Small intestine (tissue), 7 donors: ENCODE data around the gene WNT10A. TPM values are rescaled to one million over a fixed set of nuclear protein-coding genes. Genes with fewer than 3 reads are reported as not detected.

Experiments
- DNase-seq, 2 donors: peaks; one replicate each; pipeline versions ENCODE4 v3.0.0 to v3.0.0-alpha.2; 2013
- FAIRE-seq: peaks from 2 replicates; lab custom pipeline; 2012; peaks lifted over from hg19 to GRCh38; lab: Jason Lieb, UNC
- H3K27ac ChIP-seq, 3 donors: one replicate each; pipeline ENCODE4 v1.5.1; 2013; ENCODE audit warnings: low read length in 2 of 3, mild to moderate bottlenecking in 2 of 3, control low read depth in 1 of 3, inconsistent platforms in 1 of 3, low read depth in 1 of 3, moderate library complexity in 1 of 3
- H3K27me3 ChIP-seq, 3 donors: one replicate each; pipeline ENCODE4 v1.6.1; 2013; ENCODE audit warnings: low read length in 3 of 3, inconsistent platforms in 1 of 3; ENCODE audit not compliant: control insufficient read depth in 3 of 3, insufficient read depth in 3 of 3
- H3K36me3 ChIP-seq, 3 donors: one replicate each; pipeline ENCODE4 v1.6.1; 2013; ENCODE audit warnings: low read length in 3 of 3, inconsistent platforms in 1 of 3, low read depth in 1 of 3, mild to moderate bottlenecking in 1 of 3, moderate library complexity in 1 of 3; ENCODE audit not compliant: control insufficient read depth in 3 of 3, insufficient read depth in 2 of 3
- H3K4me1 ChIP-seq, 3 donors: one replicate each; pipeline ENCODE4 v1.6.1; 2013; ENCODE audit warnings: low read length in 2 of 3, inconsistent platforms in 1 of 3, low read depth in 1 of 3, mild to moderate bottlenecking in 1 of 3, moderate library complexity in 1 of 3; ENCODE audit not compliant: control insufficient read depth in 3 of 3, insufficient read depth in 2 of 3
- H3K4me3 ChIP-seq, 3 donors: one replicate each; pipeline ENCODE4 v1.5.1; 2013; ENCODE audit warnings: low read length in 3 of 3, control low read depth in 1 of 3, inconsistent platforms in 1 of 3, low read depth in 1 of 3, mild to moderate bottlenecking in 1 of 3, moderate library complexity in 1 of 3
- H3K9me3 ChIP-seq, 2 donors: one replicate each; pipeline ENCODE4 v1.6.1; 2013; ENCODE audit warnings: low read depth in 1 of 2, low read length in 1 of 2; ENCODE audit not compliant: control insufficient read depth in 2 of 2, insufficient read depth in 1 of 2
- WGBS, 3 donors: extraction: QIAGEN DNeasy Blood & Tissue Kit; methylation state at CpG; one replicate each; pipeline ENCODE4 v1.1.7; 2013; 5-methylcytosine and 5-hydroxymethylcytosine counted together
- polyA plus RNA-seq, 4 donors: library from polyadenylated mRNA; stranded (reverse) in 3 of 4; unstranded in 1 of 4; fragments of 200-250 nt in 3 of 4; fragments of 120-200 nt in 1 of 4; gene quantifications; one replicate each; pipeline versions ENCODE4 v1.2.1 to v1.2.3, GENCODE V29; 2013
- donor health status: healthy with polysubstance abuse.
- donor health status: control.
- donor health status: control.
- donor health status: Bipolar disorder and iron deficiency.
- donor health status: healthy.

Gene WNT10A
- polyA plus RNA-seq, 4 donors = 0.07 to 2.4 (median 0.37) TPM; not detected in 1

GRCh38 chr2:218859556-218859987, 21.1 kb upstream of the WNT10A start, which contains the start of gene WNT6:
WNT6 (plus strand) TSS chr2:218859805; CDS start chr2:218860038, 233 bp downstream.
- FAIRE-seq (no peak), DNase-seq (no peak)
- Histone ChIP-seq H3K27ac (no peak within 1 kb of the TSS), H3K27me3 (peaks cover 5 to 83% (median 43%) of the 10 kb centered on the region in 3 donors), H3K9me3 (no peaks in the 10 kb centered on the region), H3K4me1 (peaks cover 0 to 8% (median 3%) of the 10 kb centered on the region in 3 donors), H3K36me3 (no peaks in the 10 kb centered on the region), H3K4me3 (peak within 1 kb of the TSS in 1 of 3 donors; percentile 43)
- 0 to 1% (median 1%) methylated on average over 20 to 64 of the region's 64 CpGs for WGBS, 3 donors

- H3K27me3 ChIP-seq = peaks cover 5 to 83% (median 46%) of the 10 kb centered on the region in 3 donors
- no peak for FAIRE-seq
- no peaks in the 10 kb centered on the region for H3K9me3 ChIP-seq
- H3K36me3 ChIP-seq = no peaks in the 10 kb centered on the region
- 3 to 5% (median 4%) methylated on average over 31 to 47 of the region's 47 CpGs for WGBS, 3 donors
- no peak for DNase-seq
- H3K4me1 ChIP-seq = peaks cover 0 to 8% (median 3%) of the 10 kb centered on the region in 3 donors
- peak overlapping the region in 1 of 3 donors; percentile 43 for H3K4me3 ChIP-seq
- no peak overlapping the region for H3K27ac ChIP-seq
These were observed 20.4 kb upstream of the WNT10A start for GRCh38 chr2:218859988-218860831.

GRCh38 chr2:218860950-218861381, 19.7 kb upstream of the WNT10A start:
- no peaks in the 10 kb centered on the region for H3K9me3 ChIP-seq
- WGBS, 3 donors = 1 to 2% (median 2%) methylated on average over 21 of the region's 21 CpGs
- DNase-seq (peak; percentile 24 to 52), FAIRE-seq (no peak)
- peaks cover 0 to 8% (median 3%) of the 10 kb centered on the region in 3 donors for H3K4me1 ChIP-seq
- H3K27me3 ChIP-seq = peaks cover 5 to 80% (median 45%) of the 10 kb centered on the region in 3 donors
- H3K27ac ChIP-seq = no peak overlapping the region
- H3K4me3 ChIP-seq = peak overlapping the region in 1 of 3 donors; percentile 6
- H3K36me3 ChIP-seq = no peaks in the 10 kb centered on the region

- H3K27me3 ChIP-seq = peaks cover 5 to 79% (median 47%) of the 10 kb centered on the region in 3 donors
- H3K4me1 ChIP-seq = peaks cover 0 to 8% (median 3%) of the 10 kb centered on the region in 3 donors
- DNase-seq (no peak), FAIRE-seq (no peak)
- no peak overlapping the region for H3K4me3 ChIP-seq
- no peaks in the 10 kb centered on the region for H3K36me3 ChIP-seq
- WGBS, 3 donors = 45 to 53% (median 50%) methylated on average over 7 of the region's 7 CpGs
- no peak overlapping the region for H3K27ac ChIP-seq
- H3K9me3 ChIP-seq = no peaks in the 10 kb centered on the region
These were observed 18.9 kb upstream of the WNT10A start for GRCh38 chr2:218861645-218862318.

- no peak for DNase-seq
- Histone ChIP-seq H3K27me3 (peaks cover 3 to 79% (median 45%) of the 10 kb centered on the region in 3 donors), H3K4me3 (no peak overlapping the region)
These were observed 17.6 kb upstream of the WNT10A start for GRCh38 chr2:218863021-218863520.

GRCh38 chr2:218865396-218865795, 15.3 kb upstream of the WNT10A start:
- FAIRE-seq (no peak), DNase-seq (no peak)
- Histone ChIP-seq H3K36me3 (no peaks in the 10 kb centered on the region), H3K27ac (no peak overlapping the region), H3K27me3 (peaks cover 0 to 81% (median 37%) of the 10 kb centered on the region in 3 donors), H3K9me3 (no peaks in the 10 kb centered on the region), H3K4me3 (no peak overlapping the region), H3K4me1 (peaks cover 0 to 3% (median 3%) of the 10 kb centered on the region in 3 donors)
- 54 to 67% (median 59%) methylated on average over 4 of the region's 4 CpGs for WGBS, 3 donors

More at GRCh38 chr2:218863021-218863520, 17.6 kb upstream of the WNT10A start:
- H3K36me3 ChIP-seq = no peaks in the 10 kb centered on the region
- FAIRE-seq = no peak
- H3K4me1 ChIP-seq = peaks cover 0 to 8% (median 3%) of the 10 kb centered on the region in 3 donors
- no peak overlapping the region for H3K27ac ChIP-seq
- 71 to 80% (median 77%) methylated on average over 3 of the region's 3 CpGs for WGBS, 3 donors
- no peaks in the 10 kb centered on the region for H3K9me3 ChIP-seq

- Histone ChIP-seq H3K9me3 (no peaks in the 10 kb centered on the region), H3K36me3 (no peaks in the 10 kb centered on the region), H3K27me3 (peaks cover 2 to 81% (median 34%) of the 10 kb centered on the region in 3 donors), H3K27ac (no peak overlapping the region), H3K4me3 (no peak overlapping the region), H3K4me1 (peaks cover 0 to under 1% (median 0%) of the 10 kb centered on the region in 3 donors)
- WGBS, 3 donors = 45 to 66% (median 60%) methylated on average over 5 to 6 of the region's 6 CpGs
- DNase-seq = no peak
- no peak for FAIRE-seq
These were observed 14.7 kb upstream of the WNT10A start for GRCh38 chr2:218865999-218866398.

- WGBS, 3 donors = 30 to 41% (median 38%) methylated on average over 6 of the region's 6 CpGs
- H3K27me3 ChIP-seq = peaks cover 9 to 83% (median 40%) of the 10 kb centered on the region in 3 donors
These were observed 12.8 kb upstream of the WNT10A start for GRCh38 chr2:218867900-218868299.

More at GRCh38 chr2:218867900-218868299, 12.8 kb upstream of the WNT10A start:
- H3K4me3 ChIP-seq = no peak overlapping the region
- peaks cover 0 to 3% (median 0%) of the 10 kb centered on the region in 3 donors for H3K4me1 ChIP-seq
- no peak for DNase-seq
- no peak for FAIRE-seq
- H3K36me3 ChIP-seq = no peaks in the 10 kb centered on the region
- no peaks in the 10 kb centered on the region for H3K9me3 ChIP-seq
- no peak overlapping the region for H3K27ac ChIP-seq
